ENCODE measurements around the gene NSUN4.
A peak's percentile ranks its signal among the peaks of the same experiment; 100 is the strongest.

Gene NSUN4

GRCh38 chr1:46368791-46369190, 28.2 kb downstream of the NSUN4 start:
- no peak for DNase-seq

DNA sequence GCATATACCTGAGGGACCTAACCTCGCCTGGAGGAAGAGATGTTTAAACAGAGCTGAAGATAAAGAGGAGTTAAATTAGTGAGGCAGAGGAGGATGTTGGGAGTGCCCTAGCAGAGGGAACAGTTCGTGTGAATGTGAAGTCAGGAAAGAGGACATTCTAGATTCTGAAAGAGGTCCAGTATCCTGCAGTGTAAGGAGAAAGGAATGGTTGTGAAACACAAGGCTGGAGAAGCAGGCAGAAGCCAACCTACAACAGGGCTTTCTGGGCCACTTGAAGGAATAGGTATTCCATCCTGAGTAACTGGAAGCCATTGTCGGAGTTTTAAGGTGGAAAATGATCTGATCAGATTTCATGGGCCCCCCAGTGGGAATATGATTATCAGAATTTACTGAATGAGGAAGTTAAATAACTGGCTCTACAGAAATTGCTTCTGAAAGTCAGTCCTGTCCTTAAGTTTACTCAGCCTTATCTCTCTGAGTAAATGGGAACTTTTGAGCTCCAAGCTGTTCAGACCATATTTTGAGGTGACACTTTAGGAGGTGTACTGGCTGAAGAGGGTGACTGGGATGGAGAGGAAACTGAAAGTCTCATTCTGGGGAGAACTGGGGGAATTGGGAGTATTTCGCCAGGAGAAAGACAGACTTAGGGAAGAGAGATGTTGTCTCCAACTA, 29.1 kb downstream of the NSUN4 start:
- DNase-seq = no peak

DNA sequence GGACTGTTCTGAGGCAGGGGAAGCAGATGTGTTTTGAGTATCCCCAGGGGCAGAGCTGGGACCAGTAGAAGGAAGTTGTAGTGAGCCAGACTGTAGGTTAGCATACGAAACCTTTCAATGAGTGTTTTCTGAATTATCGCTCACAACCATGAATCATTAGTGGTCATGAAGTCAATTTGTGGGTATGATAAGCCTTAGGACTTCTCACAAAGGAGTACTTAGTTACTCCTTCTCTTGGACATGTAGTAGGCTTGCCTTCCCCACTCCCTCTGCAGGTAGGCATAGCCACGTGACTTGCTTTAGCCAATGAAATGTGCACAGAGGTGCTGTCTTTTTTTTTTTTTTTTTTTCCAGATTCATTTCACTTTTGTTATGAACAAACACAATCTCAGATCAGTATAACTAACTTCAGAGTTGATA, 29.6 kb downstream of the NSUN4 start:
- DNase-seq = no peak

- no peak for DNase-seq
These were observed 31.8 kb downstream of the NSUN4 start for GRCh38 chr1:46372431-46372830.

DNA sequence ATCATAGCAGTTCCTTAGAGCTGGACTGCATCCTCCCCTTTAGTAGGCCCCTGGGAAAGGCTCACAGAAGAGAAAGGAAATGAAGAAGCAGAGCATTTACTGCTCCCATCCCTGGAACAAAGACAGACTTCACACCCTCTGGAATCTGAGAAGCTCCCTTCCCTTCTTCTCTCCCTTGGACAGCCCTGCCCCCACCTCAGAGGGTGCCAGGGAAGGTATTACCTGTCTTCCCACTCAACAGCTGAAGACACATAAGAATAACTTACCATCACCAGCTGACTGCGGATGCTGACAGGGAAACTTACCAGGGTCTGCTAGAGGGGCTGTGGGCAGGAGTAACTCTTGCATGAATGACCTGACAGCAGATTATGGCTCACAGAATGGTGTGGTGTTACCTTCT, 39.4 kb downstream of the NSUN4 start:
- no peak for DNase-seq

DNA sequence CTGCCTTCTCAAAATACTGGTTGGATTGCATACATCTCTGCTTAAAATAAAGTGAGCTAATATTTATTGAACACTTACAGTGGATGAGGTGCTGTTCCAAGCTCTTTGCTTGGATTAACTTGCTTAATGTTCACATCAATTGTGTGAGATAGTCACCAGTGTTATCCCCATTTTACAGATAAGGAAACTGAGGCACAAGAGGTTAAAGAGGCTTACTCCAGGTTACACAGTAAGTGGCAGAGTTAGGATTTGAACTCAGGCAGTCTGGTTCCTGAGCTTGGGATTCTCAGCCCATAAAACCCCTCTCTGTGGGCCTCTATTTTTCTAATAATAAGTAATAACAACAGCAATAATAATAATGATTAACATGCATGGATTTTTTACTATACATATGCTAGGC, 39.9 kb downstream of the NSUN4 start:
- no peak for DNase-seq

DNA sequence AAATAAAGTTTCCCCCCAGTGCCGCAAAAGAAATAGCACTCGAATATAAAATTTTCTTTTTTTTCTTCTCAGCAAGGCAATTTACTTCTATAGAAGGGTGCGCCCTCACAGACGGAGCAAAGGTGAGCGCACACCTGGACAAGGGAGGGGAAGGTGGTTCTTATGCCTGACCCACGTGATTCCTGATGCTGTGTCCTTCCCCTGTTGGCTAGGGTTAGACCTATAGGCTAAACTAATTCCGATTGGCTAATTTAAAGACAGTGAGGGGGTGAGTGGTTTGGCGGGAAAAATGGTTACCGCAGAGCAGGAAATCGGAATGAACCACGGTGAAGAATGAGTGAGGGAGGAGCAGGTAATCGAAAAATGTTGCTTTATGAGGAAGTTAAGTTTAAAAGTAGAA, 52.9 kb downstream of the NSUN4 start:
- no peak for DNase-seq

GRCh38 chr1:46394108-46394871, 53.7 kb downstream of the NSUN4 start, which contains the start of gene FAAH:
Gene FAAH, plus strand, starts transcription at chr1:46394317. Its CDS starts 32 bp downstream, at chr1:46394349.
- peak; percentile 89 for DNase-seq

- DNase-seq = peak; percentile 70
These were observed 54.4 kb downstream of the NSUN4 start for GRCh38 chr1:46394872-46395465.

- no peak for DNase-seq
These were observed 56.1 kb downstream of the NSUN4 start for GRCh38 chr1:46396441-46397398.

GRCh38 chr1:46399307-46399706, 58.7 kb downstream of the NSUN4 start:
- DNase-seq = no peak

GRCh38 chr1:46400421-46400820, 59.8 kb downstream of the NSUN4 start:
- DNase-seq = no peak

DNA sequence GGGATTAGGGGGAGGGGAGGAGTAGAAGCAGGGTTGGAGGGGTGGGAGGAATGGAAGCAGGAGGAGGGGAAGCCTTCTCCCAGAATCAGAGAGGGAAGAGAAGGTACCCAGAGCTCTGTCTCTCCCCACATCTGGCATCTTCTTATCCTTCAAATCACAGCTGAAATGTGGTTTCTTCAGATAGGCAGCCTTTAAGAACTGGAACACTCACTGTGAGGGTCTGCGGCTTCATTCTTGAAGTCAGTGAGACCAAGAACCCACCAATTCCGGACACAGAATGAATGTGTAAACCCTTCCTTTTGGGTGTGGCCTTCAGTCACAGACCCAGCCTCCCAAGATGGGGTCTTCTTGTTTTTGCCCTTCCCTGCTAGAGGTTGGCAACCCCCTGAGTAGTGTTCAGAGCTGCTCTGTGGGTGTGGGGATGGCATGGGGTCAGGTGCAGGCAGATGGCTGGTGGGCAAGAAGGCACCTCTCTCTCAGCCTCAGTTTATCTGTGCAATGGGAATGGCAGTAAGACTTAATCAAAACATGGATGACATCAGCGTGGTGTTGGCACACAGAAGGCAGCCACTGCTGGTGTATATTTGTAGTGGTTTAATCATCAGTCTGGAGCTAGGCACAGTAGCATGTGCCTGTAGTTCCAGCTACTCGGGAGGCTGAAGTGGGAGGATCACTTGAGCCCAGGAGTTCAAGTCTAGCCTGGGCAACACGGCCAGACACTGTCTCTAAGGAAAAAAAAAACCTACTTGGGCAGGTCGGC, 60.7 kb downstream of the NSUN4 start:
- DNase-seq = no peak

- no peak for DNase-seq
These were observed 61.5 kb downstream of the NSUN4 start for GRCh38 chr1:46401964-46402626.

GRCh38 chr1:46403916-46404315, 63.3 kb downstream of the NSUN4 start:
- no peak for DNase-seq

- DNase-seq = no peak
These were observed 64.0 kb downstream of the NSUN4 start for GRCh38 chr1:46404482-46405196.

DNA sequence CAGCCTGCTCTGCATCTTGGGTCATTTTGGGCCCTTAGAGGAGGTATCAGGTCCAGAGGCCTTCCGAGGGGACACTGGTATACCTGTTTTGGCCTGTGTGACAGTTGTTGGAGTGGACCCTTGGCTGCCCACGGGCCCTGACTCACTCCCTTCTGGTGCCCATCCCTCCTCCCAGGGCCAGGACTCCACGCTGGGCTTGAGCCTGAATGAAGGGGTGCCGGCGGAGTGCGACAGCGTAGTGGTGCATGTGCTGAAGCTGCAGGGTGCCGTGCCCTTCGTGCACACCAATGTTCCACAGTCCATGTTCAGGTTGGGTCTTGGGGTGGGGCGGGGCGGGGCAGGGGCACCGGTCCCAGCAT, 64.6 kb downstream of the NSUN4 start:
- DNase-seq = no peak

- DNase-seq = no peak
These were observed 65.1 kb downstream of the NSUN4 start for GRCh38 chr1:46405724-46406123.

DNA sequence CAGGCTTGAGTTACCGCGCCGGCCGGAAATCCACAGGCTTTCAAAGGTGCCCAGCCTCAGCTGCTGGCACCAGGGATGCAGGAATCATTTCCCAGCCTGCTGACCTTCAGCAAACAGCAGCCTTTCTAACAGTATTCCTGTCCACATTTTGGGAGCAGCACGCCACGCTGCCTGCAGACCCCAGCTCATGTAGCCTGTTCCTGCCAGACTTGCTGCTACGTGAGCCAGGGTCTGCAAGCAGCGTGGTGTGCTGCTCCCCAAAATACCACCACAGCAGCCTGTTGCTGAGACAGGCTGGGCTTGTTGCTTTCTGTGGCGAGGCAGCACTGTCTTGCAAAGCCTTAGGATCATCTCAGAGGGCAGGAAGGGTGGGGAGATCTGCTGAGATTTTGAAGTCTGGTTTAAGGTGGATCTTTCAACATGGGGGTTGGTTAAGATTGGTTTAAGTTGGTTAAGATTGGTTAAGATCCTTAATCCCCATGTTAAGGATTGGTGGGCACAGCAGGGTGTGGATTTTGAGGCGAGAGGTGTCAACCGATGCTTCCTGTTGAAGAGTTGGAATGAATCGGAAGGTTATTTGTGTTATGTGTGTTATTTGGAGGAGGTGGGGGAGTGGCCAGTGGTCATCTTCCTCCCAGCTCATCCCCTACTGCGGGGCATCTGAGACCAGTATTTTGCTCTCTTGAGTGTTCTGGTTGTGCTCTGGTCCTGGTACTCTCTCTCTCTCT, 66.4 kb downstream of the NSUN4 start:
- peak; percentile 74 for DNase-seq

DNA sequence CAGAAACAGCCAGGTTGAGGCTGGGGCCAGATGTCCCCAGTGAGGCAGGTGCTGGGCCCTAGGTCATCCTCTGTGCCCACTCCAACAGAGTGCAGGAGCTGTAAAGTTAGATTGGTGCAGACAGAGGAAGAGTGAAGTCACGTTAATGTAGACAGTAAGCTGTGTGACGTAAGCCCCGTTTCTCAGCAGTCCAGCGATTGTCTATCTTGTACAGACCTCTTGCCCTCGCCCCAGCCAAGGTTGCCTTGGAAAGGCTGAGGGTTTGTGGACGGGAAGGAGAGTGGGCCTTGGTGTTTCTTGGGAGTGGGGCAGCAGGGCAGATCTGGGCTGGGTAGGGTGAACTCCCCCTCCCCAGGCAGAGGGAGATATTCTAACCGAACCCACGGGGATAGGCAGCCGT, 67.0 kb downstream of the NSUN4 start:
- DNase-seq = no peak

Data from retina (tissue), 1 donor.